Activated naive CD8-positive, alpha-beta T cell treated with anti-CD3 and anti-CD28 coated beads, Interleukin-2, amount 50 U/mL, for 24 hours (primary cell): ENCODE results near the gene MOBP.
"Not testable (repeated sequence)": the region's sequence is repeated elsewhere in the genome, so short reads cannot be mapped to it uniquely, and the experiment has no call there.

Experiments used
- ATAC-seq: fragments of 150-1000 bp; cut with Tn5 transposase; one replicate; pipeline ENCODE4 v1.10.0; 2021
- DNase-seq: peaks from one replicate; pipeline ENCODE4 v3.0.0; 2021
- H3K27ac Mint-ChIP-seq: one replicate; pipeline ENCODE4 v1.8.0; 2021; ENCODE audit warnings: mild to moderate bottlenecking, mixed read lengths
- H3K27me3 Mint-ChIP-seq: one replicate; pipeline ENCODE4 v1.8.0; 2021; ENCODE audit warnings: mixed read lengths
- H3K36me3 Mint-ChIP-seq: one replicate; pipeline ENCODE4 v1.8.0; 2021; ENCODE audit warnings: low read depth, mixed read lengths
- H3K4me1 Mint-ChIP-seq: one replicate; pipeline ENCODE4 v1.8.0; 2021; ENCODE audit warnings: mixed read lengths
- H3K4me3 Mint-ChIP-seq: one replicate; pipeline ENCODE4 v1.8.0; 2021; ENCODE audit warnings: mild to moderate bottlenecking, moderate library complexity, mixed read lengths
- H3K9me3 Mint-ChIP-seq: one replicate; pipeline ENCODE4 v1.8.0; 2021; ENCODE audit warnings: mixed read lengths

The MOBP gene

GRCh38 chr3:39440316-39440715, 27.2 kb upstream of the MOBP start:
- Mint-ChIP-seq H3K27ac (no peak overlapping the region), H3K4me1 (no peaks in the 10 kb centered on the region), H3K27me3 (no peaks in the 10 kb centered on the region), H3K9me3 (no peaks in the 10 kb centered on the region), H3K4me3 (no peak overlapping the region), H3K36me3 (no peaks in the 10 kb centered on the region)
- DNase-seq: no peak
- no peak for ATAC-seq

GRCh38 chr3:39443530-39443929, 23.9 kb upstream of the MOBP start:
- H3K36me3 Mint-ChIP-seq: no peaks in the 10 kb centered on the region
- H3K4me1 Mint-ChIP-seq: peaks cover 4% of the 10 kb centered on the region
- H3K27ac Mint-ChIP-seq: no peak overlapping the region
- ATAC-seq (no peak), DNase-seq (no peak)
- H3K9me3 Mint-ChIP-seq: no peaks in the 10 kb centered on the region
- no peaks in the 10 kb centered on the region for H3K27me3 Mint-ChIP-seq
- no peak overlapping the region for H3K4me3 Mint-ChIP-seq

GRCh38 chr3:39445927-39446326, 21.6 kb upstream of the MOBP start:
- H3K4me1 Mint-ChIP-seq: peaks cover 4% of the 10 kb centered on the region
- H3K27ac Mint-ChIP-seq: no peak overlapping the region
- no peaks in the 10 kb centered on the region for H3K9me3 Mint-ChIP-seq
- ATAC-seq (no peak), DNase-seq (no peak)
- no peaks in the 10 kb centered on the region for H3K27me3 Mint-ChIP-seq
- H3K4me3 Mint-ChIP-seq: no peak overlapping the region
- H3K36me3 Mint-ChIP-seq: no peaks in the 10 kb centered on the region

GRCh38 chr3:39446444-39446843, 21.0 kb upstream of the MOBP start:
- Mint-ChIP-seq H3K4me1 (peaks cover 4% of the 10 kb centered on the region), H3K4me3 (no peak overlapping the region), H3K27me3 (no peaks in the 10 kb centered on the region), H3K36me3 (no peaks in the 10 kb centered on the region), H3K27ac (no peak overlapping the region), H3K9me3 (no peaks in the 10 kb centered on the region)
- DNase-seq (no peak), ATAC-seq (no peak)

- H3K36me3 Mint-ChIP-seq: no peaks in the 10 kb centered on the region
- no peak overlapping the region for H3K27ac Mint-ChIP-seq
- peaks cover 4% of the 10 kb centered on the region for H3K4me1 Mint-ChIP-seq
- DNase-seq (peak; percentile 57), ATAC-seq (peak; percentile 85)
- no peak overlapping the region for H3K4me3 Mint-ChIP-seq
- peaks cover under 1% of the 10 kb centered on the region for H3K27me3 Mint-ChIP-seq
- no peaks in the 10 kb centered on the region for H3K9me3 Mint-ChIP-seq
Observed at GRCh38 chr3:39447637-39448483, 19.6 kb upstream of the MOBP start.

- DNase-seq: no peak
- no peak for ATAC-seq
- Mint-ChIP-seq H3K27ac (no peak overlapping the region), H3K4me1 (peaks cover 4% of the 10 kb centered on the region), H3K36me3 (no peaks in the 10 kb centered on the region), H3K4me3 (no peak overlapping the region), H3K9me3 (no peaks in the 10 kb centered on the region), H3K27me3 (peaks cover 2% of the 10 kb centered on the region)
Observed at GRCh38 chr3:39448506-39449233, 18.8 kb upstream of the MOBP start.

- Mint-ChIP-seq H3K4me3 (no peak overlapping the region), H3K9me3 (no peaks in the 10 kb centered on the region), H3K4me1 (peaks cover 4% of the 10 kb centered on the region), H3K27ac (no peak overlapping the region), H3K36me3 (no peaks in the 10 kb centered on the region), H3K27me3 (peaks cover 2% of the 10 kb centered on the region)
- no peak for DNase-seq
- ATAC-seq: no peak
Observed at GRCh38 chr3:39449796-39450195, 17.7 kb upstream of the MOBP start.

GRCh38 chr3:39453134-39453533, 14.3 kb upstream of the MOBP start:
- H3K27ac Mint-ChIP-seq: no peak overlapping the region
- H3K4me1 Mint-ChIP-seq: no peaks in the 10 kb centered on the region
- H3K27me3 Mint-ChIP-seq: peaks cover 2% of the 10 kb centered on the region
- H3K9me3 Mint-ChIP-seq: no peaks in the 10 kb centered on the region
- no peak overlapping the region for H3K4me3 Mint-ChIP-seq
- H3K36me3 Mint-ChIP-seq: no peaks in the 10 kb centered on the region
- DNase-seq (no peak), ATAC-seq (no peak)

GRCh38 chr3:39453872-39454271, 13.6 kb upstream of the MOBP start:
- DNase-seq, H3K36me3 Mint-ChIP-seq, H3K4me1 Mint-ChIP-seq, H3K9me3 Mint-ChIP-seq, H3K27ac Mint-ChIP-seq, H3K4me3 Mint-ChIP-seq, ATAC-seq, H3K27me3 Mint-ChIP-seq: not testable (repeated sequence)

- ATAC-seq: no peak
- peaks cover 2% of the 10 kb centered on the region for H3K27me3 Mint-ChIP-seq
- no peak overlapping the region for H3K4me3 Mint-ChIP-seq
Observed at GRCh38 chr3:39454591-39455217, 12.8 kb upstream of the MOBP start.

GRCh38 chr3:39456159-39456558, 11.3 kb upstream of the MOBP start:
- no peaks in the 10 kb centered on the region for H3K36me3 Mint-ChIP-seq
- H3K27ac Mint-ChIP-seq: no peak overlapping the region
- no peak overlapping the region for H3K4me3 Mint-ChIP-seq
- H3K9me3 Mint-ChIP-seq: no peaks in the 10 kb centered on the region
- peaks cover 2% of the 10 kb centered on the region for H3K27me3 Mint-ChIP-seq
- DNase-seq (no peak), ATAC-seq (no peak)
- no peaks in the 10 kb centered on the region for H3K4me1 Mint-ChIP-seq

More at GRCh38 chr3:39454591-39455217, 12.8 kb upstream of the MOBP start:
- no peaks in the 10 kb centered on the region for H3K36me3 Mint-ChIP-seq
- H3K9me3 Mint-ChIP-seq: no peaks in the 10 kb centered on the region
- DNase-seq: no peak
- no peak overlapping the region for H3K27ac Mint-ChIP-seq
- no peaks in the 10 kb centered on the region for H3K4me1 Mint-ChIP-seq

GRCh38 chr3:39457361-39457760, 10.1 kb upstream of the MOBP start:
- H3K4me1 Mint-ChIP-seq: no peaks in the 10 kb centered on the region
- H3K9me3 Mint-ChIP-seq: no peaks in the 10 kb centered on the region
- no peak overlapping the region for H3K27ac Mint-ChIP-seq
- ATAC-seq (no peak), DNase-seq (no peak)
- H3K36me3 Mint-ChIP-seq: no peaks in the 10 kb centered on the region
- peaks cover 3% of the 10 kb centered on the region for H3K27me3 Mint-ChIP-seq
- H3K4me3 Mint-ChIP-seq: no peak overlapping the region

- not testable (repeated sequence) for H3K4me3 Mint-ChIP-seq, DNase-seq, H3K9me3 Mint-ChIP-seq
Observed at GRCh38 chr3:39458579-39458978, 8.9 kb upstream of the MOBP start.

GRCh38 chr3:39460677-39461076, 6.8 kb upstream of the MOBP start:
- Mint-ChIP-seq H3K4me1 (no peaks in the 10 kb centered on the region), H3K27ac (no peak overlapping the region), H3K27me3 (peaks cover 4% of the 10 kb centered on the region), H3K36me3 (no peaks in the 10 kb centered on the region), H3K9me3 (no peaks in the 10 kb centered on the region), H3K4me3 (no peak overlapping the region)
- no peak for DNase-seq
- ATAC-seq: no peak

More at GRCh38 chr3:39458579-39458978, 8.9 kb upstream of the MOBP start:
- not testable (repeated sequence) for H3K27ac Mint-ChIP-seq, ATAC-seq, H3K4me1 Mint-ChIP-seq, H3K27me3 Mint-ChIP-seq, H3K36me3 Mint-ChIP-seq

- H3K27me3 Mint-ChIP-seq: peaks cover 8% of the 10 kb centered on the region
- no peak for DNase-seq
- no peak overlapping the region for H3K4me3 Mint-ChIP-seq
- H3K27ac Mint-ChIP-seq: no peak overlapping the region
- no peak for ATAC-seq
- H3K9me3 Mint-ChIP-seq: no peaks in the 10 kb centered on the region
- H3K36me3 Mint-ChIP-seq: no peaks in the 10 kb centered on the region
- no peaks in the 10 kb centered on the region for H3K4me1 Mint-ChIP-seq
Observed at GRCh38 chr3:39463269-39463668, 4.2 kb upstream of the MOBP start.
